NCI-H2029 treated with DMSO at 0.1 percent for 48 hours (cell line): ENCODE results near the gene PC.

Experiments
- DNase-seq: peaks from one replicate; lab custom pipeline; 2025; lab: John Stamatoyannopoulos, UW

Gene PC

GRCh38 chr11:66884443-66884842 is 73.7 kb downstream of the PC start:
- no peak for DNase-seq

- peak; percentile 92 for DNase-seq
These were observed 74.9 kb downstream of the PC start for GRCh38 chr11:66883016-66883965.

DNA sequence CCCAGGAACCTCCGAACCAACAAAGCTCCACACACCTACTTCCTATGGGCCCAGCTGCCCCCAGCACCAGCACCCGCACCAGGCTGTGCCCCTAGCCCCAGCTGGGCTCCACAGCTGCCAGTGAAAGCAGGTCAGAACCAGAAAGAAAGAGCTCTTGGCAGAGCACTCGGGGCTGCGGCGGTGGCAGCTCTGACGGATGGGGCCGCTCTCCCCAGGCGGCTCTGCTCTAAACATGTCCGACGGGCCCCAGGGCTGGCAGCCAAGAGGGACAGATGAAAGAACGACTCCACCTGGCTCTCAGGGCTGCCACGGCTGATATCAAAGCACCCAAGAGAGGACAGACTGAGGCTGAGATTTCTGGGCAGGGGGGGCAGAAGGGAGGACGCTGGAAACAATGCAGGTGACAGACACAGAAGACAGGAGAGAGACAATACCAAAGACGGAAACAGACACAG is 75.6 kb downstream of the PC start:
- DNase-seq, result peak; percentile 92

- DNase-seq, result no peak
These were observed 76.2 kb downstream of the PC start for GRCh38 chr11:66881927-66882452.

- DNase-seq, result no peak
These were observed 76.7 kb downstream of the PC start for GRCh38 chr11:66881451-66881835.

GRCh38 chr11:66880496-66881450 is 77.4 kb downstream of the PC start:
- DNase-seq, result peak; percentile 87

DNA sequence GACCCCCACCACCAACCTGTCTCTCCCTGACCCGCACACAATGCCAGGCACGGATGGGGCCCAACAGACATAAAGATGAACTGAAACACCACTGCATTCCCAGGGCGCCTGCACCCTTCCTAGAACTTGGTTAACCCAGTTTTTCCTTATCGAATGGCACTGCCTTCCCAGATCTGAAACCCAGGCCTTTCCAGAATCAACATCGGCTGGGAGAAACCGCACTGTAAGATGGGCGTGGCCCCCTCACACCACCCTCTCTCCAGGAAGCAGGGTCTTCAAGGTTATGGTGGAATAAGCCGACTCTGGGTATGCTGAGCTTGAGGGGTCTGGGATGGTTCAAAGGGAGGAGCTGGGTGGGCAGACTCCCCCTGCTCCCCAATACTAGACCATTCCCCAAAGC is 78.2 kb downstream of the PC start:
- no peak for DNase-seq

GRCh38 chr11:66879583-66879982 is 78.6 kb downstream of the PC start:
- no peak for DNase-seq

GRCh38 chr11:66879000-66879399 is 79.2 kb downstream of the PC start:
- no peak for DNase-seq

DNA sequence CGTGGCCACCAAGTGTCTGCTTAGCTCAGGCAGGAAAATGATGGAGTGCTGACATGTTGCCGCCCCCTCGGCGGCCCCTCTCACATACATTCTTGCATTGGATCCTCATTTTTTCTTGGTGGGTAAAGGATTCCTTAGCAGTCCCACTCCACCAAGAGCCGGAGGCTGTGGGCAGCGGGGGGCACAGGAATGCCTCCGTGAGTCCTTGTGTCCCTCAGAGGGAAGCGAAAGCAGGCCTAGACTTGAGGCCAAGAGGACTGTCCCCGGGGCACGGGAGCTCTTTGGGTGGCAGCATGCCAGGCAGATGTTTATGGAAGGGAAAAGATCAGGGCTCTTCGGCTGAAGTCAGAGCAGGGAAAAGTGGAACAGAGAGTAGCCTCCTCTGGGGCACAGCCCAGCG is 79.7 kb downstream of the PC start:
- DNase-seq, result no peak

- DNase-seq, result no peak
These were observed 80.4 kb downstream of the PC start for GRCh38 chr11:66877588-66878385.

GRCh38 chr11:66875378-66875777 is 82.8 kb downstream of the PC start:
- DNase-seq, result no peak

DNA sequence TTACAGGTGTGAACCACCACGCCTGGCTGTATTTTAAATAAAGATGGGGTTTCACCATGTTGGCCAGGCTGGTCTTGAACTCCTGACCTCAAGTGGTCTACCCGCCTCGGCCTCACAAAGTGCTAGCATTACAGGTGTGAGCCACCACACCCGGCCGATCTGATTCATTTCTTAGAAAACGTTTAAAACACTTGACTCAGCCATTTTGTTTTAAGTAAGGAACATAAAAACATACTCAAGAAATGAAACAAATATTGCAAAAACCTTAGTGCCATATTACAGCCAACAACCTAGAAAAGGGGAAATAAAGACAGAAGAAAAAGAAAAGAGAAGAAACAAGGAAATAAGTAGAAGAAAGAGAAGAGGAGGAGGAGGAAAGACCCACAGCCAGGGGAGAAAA is 84.0 kb downstream of the PC start:
- DNase-seq, result no peak

GRCh38 chr11:66871521-66871901 is 86.7 kb downstream of the PC start:
- no peak for DNase-seq

- DNase-seq, result no peak
These were observed 87.3 kb downstream of the PC start for GRCh38 chr11:66870616-66871520.

GRCh38 chr11:66870131-66870530 is 88.1 kb downstream of the PC start:
- no peak for DNase-seq

GRCh38 chr11:66869567-66869870 is 88.7 kb downstream of the PC start:
- DNase-seq, result no peak

GRCh38 chr11:66868726-66869566 is 89.2 kb downstream of the PC start:
- no peak for DNase-seq

GRCh38 chr11:66868082-66868725 is 90.0 kb downstream of the PC start:
- DNase-seq, result no peak
